Measurements from ENCODE around the gene COMMD7.

Gene COMMD7

DNA sequence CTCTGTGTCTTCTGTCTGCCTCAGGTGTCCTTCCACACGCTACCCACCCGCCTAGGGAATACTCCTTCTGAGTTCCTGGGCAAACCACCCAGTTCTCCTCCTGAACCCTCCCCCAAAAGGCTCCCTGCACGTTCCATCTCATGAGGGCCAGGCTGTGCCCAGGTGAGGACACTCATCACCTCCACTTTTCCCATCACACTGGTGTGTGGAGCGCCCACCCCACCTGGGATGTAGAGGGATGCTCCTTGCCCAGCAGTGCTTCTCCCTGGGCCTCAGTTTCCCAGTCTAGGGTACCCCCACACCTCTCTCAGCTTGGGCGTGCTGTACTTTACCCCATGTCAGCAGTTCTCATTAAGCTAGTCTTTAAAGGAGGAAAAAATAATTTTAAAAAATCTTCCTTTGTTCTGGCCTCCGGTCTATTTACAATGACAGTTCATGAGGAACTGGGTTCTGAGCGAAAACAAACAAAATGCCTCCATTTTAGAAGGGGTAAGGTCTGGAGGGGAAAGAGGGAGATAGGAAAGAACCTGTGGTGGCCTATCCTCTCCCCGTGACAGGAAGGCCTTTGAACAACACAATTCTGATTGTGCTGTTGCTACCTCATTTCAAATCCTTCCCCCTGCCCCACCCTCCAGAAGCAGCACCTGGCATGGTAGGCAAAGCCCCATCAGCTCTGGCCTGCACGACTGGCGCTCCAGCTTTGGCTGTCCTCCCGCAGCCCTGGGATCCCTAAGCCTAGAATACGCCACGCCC is 67.9 kb downstream of the COMMD7 start:
- DNase-seq (ENCODE audit: low read depth) = no peak

DNA sequence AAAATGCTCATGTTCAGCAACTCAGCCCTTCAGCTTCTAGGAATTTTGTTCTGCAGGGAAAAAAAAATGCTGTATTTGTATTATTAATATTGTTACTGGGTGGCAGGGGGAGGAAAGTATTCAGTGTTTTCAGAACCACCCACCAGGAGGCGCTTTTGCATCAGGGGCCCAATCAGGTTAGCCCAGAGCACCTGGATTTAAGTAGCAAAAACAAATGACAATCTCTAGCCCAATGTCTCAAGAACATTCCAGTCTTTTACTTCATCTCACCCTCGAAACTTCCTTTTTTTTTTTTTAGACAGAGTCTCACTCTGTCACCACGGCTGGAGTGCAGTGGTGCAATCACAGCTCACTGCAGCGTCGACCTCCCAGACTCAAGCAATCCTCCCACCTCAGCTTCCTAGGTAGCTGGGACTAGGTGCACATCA is 68.9 kb downstream of the COMMD7 start:
- no peak for DNase-seq (ENCODE audit: low read depth)

DNA sequence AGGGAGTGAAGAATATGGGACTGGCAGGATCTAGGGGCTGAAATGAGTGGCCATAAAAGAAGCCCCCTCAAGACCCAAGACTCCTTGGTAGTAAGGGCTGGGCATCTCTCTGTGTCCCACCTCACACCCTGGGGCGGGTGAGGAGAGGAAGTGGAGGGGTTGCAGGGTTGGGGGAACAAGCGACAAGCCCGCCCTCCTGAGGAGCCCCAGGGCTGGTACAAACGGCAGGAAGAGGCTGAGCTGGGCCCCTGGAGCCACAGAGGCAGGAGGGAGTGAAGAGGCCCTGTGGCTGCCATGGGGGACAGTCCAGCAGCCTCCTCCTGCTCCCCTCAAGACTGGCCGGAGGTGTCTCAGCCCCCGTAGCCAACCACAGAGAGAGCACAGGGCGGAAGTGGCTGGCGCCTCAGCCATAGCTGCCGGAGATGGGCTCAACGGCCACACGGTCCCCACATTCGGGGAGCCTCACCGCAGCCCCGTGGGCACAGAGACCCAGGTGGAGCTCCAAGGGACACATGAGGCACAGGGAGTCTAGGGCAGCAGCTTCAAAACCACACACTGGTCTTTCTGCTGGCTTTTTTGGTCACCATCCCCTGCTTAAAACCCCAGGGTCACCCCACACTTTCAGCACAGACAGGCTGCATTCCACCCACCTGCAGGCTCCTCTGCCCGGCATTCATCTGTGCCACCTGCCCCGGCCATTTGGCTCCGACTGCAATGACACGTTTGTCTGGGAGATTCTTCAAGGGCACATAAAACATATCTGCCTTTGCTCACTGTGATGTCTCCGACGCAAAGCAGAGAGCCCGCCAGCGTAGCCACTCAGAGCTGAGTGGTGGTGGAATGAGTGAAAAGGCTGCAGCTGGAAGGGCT is 70.0 kb downstream of the COMMD7 start:
- no peak for DNase-seq (ENCODE audit: low read depth)

DNA sequence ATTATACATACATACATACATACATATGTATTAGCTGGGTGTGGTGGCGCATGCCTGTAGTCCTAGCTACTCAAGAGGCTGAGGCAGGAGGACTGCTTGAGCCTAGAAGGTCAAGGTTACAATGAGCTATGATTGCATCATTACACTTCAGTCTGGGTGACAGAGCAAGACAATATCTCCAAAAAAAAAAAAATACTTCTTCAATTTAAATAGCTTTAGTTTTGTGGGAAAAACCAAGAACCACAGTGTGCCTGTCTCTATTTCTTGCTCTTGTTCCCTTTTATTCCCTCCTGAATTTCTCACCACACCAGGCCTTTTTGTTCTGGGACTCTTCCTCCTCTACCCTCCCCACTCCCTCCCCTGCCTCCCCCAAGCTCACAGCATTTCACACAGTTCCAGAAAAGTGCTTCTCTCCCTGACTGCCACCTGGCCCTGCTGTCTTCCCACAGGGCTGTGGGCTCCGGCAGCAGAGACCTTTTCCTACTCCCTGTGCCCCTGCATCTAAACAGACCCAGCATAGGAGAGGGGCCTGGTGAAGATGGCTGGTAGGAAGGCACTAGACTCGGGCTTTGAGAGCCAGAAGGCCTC is 70.8 kb downstream of the COMMD7 start:
- no peak for DNase-seq (ENCODE audit: low read depth)

DNA sequence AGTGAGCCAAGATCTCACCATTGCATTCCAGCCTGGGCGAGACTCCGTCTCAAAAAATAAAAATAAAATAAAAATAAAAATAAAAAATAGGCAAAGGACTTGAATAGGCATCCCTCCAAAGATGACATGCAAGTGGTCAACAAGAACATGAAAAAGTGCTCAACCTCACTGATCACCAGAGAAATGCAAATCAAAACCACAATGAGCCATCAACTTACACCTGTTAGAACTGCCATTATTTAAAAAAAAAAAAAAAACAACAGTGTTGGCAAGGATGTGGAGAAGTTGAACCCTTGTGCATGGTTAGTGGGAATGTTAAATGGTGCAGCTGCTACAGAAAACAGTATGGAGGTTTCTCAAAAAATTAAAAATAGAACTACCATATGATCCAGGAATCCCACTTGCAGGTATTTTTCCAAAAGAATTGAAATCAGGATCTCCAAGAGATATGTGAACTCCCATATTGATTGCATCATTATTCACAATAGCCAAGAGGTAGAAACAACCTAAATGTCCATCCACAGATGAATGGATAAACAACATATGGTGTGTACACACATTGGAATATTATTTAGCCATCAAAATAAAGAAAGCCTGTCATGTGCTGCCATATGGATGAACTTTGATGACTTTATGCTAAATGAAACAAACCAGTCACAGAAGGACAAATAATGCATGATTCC is 72.4 kb downstream of the COMMD7 start:
- DNase-seq (ENCODE audit: low read depth) = no peak

DNA sequence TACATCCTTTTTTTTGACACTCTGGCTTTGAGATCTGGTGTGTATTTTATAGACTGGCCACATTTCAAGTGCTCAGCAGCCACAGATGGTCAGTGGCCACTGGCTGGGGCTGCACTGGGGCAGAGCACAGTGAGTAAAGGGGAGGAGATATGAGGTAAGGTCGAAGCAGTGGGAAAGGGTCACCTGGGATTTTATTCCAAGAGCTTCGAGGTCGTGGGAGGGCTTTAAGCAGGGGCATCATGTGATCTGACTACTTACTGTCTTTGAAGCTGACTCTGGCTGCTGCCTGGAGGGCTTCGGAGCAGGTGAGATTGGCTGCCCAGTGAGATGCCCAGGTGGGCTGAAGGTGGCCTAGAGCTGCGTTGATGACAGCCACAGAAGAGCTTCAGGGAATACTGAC is 76.2 kb downstream of the COMMD7 start:
- DNase-seq (ENCODE audit: low read depth) = no peak

DNA sequence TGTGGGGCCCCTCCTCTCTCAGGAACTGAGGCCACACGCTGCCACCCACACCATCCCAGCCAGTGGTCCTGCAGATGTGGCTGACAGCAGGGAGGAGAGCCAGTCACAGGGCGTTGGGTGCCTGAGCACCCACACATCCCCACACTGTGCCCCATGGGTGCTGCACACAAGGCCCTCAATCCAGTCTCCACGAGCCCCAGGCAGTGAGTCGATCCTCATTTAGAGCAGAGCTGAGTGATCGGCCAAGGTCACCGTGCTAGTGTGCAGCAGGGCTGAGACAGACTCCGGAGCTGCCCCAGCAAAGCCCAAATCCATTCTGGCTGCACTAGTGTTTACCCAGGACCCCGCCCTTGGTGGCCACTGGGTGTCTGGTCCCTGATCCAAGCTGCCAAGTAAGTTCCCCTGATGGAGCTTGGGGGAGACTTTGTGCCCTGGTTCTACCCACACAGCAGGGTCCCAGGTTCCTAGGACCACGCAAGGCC is 78.5 kb downstream of the COMMD7 start:
- DNase-seq (ENCODE audit: low read depth) = no peak

DNA sequence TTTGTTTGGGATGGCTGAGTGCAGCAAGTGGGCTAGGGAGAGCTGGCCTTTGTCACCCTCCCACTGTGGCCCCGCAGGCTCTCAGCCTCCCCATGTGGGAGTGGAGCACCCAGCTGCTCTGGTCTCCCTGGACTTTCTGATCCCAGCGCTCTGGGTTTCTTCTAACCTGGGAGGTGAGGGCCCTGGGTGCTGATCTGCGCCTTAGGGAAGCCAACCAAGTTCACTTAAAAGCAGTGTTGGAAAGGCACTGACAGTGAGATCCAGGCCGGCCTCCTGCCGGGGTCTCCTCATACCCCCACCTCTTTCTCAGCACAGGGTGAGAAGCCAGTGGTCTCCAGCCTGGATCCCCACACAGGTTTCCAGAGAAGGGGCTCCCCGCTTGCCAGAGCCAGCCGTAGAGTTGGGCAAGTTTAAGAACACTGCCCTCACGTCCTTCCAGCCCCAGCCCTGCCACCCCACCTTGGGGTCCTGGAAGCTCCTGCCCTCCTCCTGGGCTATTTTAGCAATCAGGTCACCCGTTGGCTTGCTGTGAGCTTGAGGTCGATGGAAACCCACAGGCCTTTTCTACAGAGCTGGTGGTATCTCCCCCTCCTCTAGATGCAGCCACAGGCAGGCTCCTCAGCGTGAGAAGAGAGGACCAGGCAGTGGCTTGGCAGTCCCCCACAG is 79.1 kb downstream of the COMMD7 start:
- DNase-seq (ENCODE audit: low read depth) = no peak

DNA sequence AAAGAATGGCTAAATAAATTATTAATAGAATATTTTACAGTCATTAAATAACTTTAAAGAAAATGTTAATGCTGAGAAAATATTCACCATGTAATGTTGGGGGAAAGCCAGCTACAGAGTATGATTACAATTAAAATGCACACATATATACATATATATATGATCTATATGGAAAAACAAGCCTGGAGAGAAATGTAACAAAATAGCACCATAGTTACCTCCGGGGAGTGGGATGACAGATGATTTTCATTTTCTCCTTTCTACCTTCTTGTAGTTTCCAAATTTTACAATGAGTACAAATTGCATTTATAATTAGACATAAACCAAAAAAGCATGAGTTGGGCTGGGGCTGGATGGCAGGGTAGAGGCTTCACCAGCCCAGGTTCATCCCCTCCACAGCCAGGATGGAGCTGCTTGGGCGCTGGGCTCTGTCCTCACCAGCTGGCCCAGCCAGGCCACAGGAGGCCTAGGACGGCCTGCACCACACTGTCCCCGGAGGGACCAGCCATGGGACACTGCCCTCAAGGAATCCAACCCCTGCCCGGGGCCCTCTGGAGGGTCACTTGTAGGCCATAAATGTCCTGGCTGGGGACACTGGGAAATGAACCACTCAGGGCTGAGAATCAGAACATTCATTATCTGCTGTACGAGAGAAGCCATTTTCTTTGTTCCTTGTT is 79.8 kb downstream of the COMMD7 start:
- DNase-seq (ENCODE audit: low read depth) = no peak

DNA sequence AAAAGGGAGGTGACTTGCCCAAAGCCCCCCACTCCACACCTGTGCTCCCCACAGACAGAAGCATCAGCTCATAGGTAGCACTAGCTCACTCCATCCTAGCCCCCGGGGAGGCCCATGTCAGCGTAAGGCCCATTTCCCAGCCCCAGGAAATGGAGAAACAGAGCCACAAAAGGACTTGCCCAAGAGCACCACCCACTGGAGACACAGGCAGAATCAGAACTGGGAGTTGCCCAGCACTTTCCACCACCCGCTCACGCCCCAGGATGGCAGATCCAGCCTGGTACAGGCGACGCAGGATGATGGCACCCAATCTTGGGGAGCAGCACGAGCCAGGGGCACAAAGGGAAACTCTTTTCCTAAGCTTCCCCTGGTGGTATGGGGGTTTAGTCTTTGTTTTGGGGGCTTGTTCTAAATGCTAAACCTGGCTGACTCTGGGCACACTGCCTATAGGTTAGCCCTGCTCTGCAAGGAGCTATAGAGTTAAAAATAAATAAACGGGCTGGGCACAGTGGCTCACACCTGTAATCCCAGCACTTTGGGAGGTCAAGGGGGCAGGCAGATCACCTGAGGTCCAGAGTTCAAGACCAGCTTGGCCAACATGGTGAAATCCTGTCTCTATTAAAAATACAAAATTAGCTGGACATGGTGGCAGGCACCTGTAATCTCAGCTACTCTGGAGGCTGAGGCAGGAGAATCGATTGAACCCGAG is 81.3 kb downstream of the COMMD7 start:
- no peak for DNase-seq (ENCODE audit: low read depth)

DNA sequence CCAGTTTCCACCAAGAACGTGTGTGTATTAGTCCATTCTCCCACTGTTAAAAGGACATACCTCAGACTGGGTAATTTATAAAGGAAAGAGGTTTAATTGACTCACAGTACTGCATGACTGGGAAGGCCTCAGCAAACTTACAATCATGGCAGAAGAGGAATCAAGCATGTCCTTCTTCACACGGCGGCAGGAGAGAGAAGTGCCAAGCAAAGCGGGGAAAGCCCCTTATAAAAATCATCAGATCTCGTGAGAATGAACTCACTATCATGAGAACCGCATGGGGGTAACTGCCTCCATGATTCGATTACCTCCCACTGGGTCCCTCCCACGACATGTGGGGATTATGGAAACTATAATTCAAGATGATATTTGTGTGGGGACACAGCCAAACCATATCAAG is 82.6 kb downstream of the COMMD7 start:
- DNase-seq (ENCODE audit: low read depth) = no peak

DNA sequence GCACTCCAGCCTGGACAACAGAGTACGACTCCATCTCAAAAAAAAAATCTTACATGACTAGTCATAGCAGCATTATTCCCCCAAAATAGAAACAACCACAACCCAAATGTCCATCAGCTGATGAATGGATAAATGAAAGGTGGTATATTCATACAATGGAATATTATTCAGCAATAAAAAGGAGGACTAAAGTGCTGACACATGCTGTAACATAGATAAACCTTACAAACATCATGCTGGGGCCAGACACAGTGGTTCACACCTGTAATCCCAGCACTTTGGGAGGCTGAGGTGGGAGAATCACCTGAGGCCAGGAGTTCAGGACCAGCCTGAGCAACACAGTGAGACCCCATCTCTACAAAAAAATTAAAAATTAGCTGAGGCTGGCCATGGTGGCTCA is 86.4 kb downstream of the COMMD7 start:
- no peak for DNase-seq (ENCODE audit: low read depth)

DNA sequence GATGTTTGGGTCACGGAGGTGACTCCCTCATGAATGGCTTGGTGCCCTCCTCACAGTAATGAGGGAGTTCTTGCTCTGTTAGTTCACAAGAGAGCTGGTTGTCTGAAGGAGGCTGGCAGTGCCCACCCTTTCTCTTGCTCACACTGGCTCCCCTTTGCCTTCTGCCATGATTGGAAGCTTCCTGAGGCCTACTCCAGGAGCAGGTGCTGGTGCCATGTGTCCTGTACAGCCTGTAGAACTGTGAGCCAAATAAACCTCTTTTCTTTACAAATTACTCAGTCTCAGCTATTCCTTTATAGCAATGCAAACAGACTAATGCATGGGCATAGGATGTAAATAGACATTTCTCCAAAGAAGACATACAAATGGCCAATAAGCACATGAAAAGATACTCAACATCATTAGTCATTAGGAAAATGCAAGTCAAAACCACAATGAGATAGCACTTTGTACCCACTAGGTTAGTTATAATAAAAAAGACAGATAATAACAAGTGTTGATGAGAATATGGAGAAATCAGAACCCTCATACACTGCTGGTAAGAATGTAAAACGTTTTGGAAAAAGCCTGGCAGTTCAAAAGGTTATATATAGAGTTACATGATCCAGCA is 87.3 kb downstream of the COMMD7 start:
- DNase-seq (ENCODE audit: low read depth) = no peak

DNA sequence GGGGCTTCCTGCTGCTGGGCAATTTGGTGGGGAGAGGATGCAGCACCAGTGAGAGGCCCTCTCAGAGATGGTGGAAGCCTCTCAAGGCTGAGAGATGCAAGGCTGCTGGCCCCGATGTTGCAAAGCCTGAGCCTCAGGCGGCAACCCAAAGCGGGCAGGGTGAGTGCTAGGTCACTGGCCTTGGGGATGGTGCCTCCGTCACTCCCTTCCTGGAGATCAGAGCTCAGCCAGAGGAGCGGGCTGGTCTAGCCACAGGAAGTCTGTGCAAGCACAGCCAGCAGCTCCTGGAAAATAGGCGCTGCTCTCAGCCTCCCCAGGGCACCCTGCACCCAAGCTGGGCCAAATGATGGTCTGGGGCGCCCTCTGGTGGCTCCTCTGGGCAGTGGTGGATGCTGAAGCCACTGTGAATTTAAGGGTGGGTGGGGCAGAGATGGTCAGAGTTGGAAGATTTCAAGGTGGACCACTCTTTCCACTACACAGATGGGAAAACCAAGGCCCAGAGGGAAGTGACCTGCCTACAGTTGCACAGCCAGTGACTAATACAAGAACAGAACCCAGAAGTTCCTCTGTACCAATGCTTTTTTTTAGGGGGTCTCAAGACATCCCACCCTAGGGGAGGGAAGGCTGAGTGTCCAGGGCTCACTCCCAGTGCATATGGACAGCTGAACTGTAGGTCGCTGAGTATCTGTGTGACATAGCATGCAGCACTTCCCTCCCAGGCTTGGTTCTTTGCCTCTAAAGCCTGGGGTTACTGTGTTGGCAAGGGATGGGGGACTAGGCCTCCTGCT is 90.3 kb downstream of the COMMD7 start:
- peak; percentile 63 for DNase-seq (ENCODE audit: low read depth)

Measured in stromal cell of bone marrow (primary cell).